Measurements from ENCODE around the gene KCNQ2.

Gene KCNQ2

DNA sequence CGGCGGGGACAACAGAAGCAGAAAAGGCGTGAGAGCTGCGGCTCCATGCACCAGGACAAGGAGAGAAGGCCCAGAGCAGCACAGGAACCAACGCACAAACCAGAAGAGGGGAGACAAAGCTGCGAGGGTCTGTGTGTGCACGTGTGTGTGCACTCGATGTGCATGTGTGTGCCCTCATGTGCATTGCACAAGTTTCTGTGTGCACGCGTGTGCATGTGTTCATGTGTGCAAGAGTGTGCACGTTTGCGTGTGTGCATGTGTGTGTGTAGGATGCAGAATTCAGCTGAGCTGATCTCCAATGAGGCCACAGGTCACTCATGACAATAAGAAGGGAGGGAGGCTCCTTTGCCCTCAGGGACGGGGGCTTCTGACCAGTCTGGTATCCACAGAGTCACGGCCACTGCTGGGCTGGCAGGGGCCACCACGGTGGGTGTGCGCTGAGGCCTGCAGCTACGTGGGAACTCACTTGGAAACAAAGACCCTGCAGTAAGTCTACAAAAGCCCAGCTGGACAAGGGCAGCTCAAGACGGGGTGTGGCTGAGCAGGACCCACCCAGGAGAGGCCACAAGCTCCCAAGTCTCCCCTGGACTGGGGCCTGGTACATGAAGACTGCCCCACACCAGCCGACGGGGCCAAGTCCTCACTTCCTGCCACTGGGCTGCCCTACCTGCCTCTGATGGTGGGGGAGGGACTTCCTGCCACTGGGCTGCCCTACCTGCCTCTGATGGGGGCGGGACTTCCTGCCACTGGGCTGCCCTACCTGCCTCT, 63.2 kb downstream of the KCNQ2 start:
- Mint-ChIP-seq H3K27me3 (ENCODE audit: low read depth) (peaks cover 5% of the 10 kb centered on the region), H3K9me3 (no peaks in the 10 kb centered on the region), H3K4me3 (no peak overlapping the region), H3K36me3 (ENCODE audit: low read depth) (no peaks in the 10 kb centered on the region), H3K27ac (peak overlapping the region in 1 of 3 experiments; percentile 20), H3K4me1 (peaks cover 15% of the 10 kb centered on the region)
- TF ChIP-seq CTCF (IDR thresholded peaks at IDR 0.05; ENCODE audit: unreplicated experiment in 3 of 3): no peak

DNA sequence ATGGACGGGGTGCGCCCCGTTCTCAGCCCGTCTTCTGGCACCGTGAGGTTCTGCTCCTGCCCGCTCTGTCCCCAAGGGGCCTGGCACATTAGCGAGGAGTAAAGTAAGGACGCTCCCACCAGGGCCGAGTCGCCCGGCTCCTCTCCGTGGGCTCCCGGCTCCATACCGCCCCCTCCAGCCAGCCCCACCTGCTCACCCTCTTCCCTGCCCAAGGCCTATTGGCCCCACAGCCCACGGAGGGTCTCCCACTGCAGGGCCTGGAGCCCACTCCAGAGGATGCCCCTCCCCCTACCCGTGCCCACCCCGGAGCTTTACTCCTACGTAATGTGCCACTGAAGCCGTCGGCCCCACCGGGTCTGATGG, 63.8 kb downstream of the KCNQ2 start:
- Mint-ChIP-seq H3K4me1 (peaks cover 15% of the 10 kb centered on the region), H3K9me3 (no peaks in the 10 kb centered on the region), H3K27me3 (ENCODE audit: low read depth) (peaks cover 5% of the 10 kb centered on the region), H3K27ac (no peak overlapping the region), H3K4me3 (no peak overlapping the region), H3K36me3 (ENCODE audit: low read depth) (no peaks in the 10 kb centered on the region)
- TF ChIP-seq CTCF (IDR thresholded peaks at IDR 0.05; ENCODE audit: unreplicated experiment in 3 of 3): no peak

- Mint-ChIP-seq H3K36me3 (ENCODE audit: low read depth) (no peaks in the 10 kb centered on the region), H3K27me3 (ENCODE audit: low read depth) (peaks cover 5% of the 10 kb centered on the region), H3K4me3 (no peak overlapping the region), H3K4me1 (peaks cover 14% of the 10 kb centered on the region), H3K9me3 (no peaks in the 10 kb centered on the region), H3K27ac (no peak overlapping the region)
- TF ChIP-seq CTCF (IDR thresholded peaks at IDR 0.05; ENCODE audit: unreplicated experiment in 3 of 3): no peak
Measured at GRCh38 chr20:63407928-63408683, 64.3 kb downstream of the KCNQ2 start.

GRCh38 chr20:63406617-63407245, 65.7 kb downstream of the KCNQ2 start:
- TF ChIP-seq CTCF (IDR thresholded peaks at IDR 0.05; ENCODE audit: unreplicated experiment in 3 of 3): no peak
- Mint-ChIP-seq H3K4me1 (peaks cover 3% of the 10 kb centered on the region), H3K27me3 (ENCODE audit: low read depth) (peaks cover 10% of the 10 kb centered on the region), H3K36me3 (ENCODE audit: low read depth) (no peaks in the 10 kb centered on the region), H3K9me3 (no peaks in the 10 kb centered on the region), H3K27ac (no peak overlapping the region), H3K4me3 (no peak overlapping the region)

- no peaks in the 10 kb centered on the region for H3K4me1 Mint-ChIP-seq
- H3K9me3 Mint-ChIP-seq: no peaks in the 10 kb centered on the region
- no peak for TF ChIP-seq CTCF (IDR thresholded peaks at IDR 0.05; ENCODE audit: unreplicated experiment in 3 of 3)
- H3K27me3 Mint-ChIP-seq (ENCODE audit: low read depth): peaks cover 15% of the 10 kb centered on the region
- H3K4me3 Mint-ChIP-seq: no peak overlapping the region
- H3K36me3 Mint-ChIP-seq (ENCODE audit: low read depth): no peaks in the 10 kb centered on the region
- H3K27ac Mint-ChIP-seq: no peak overlapping the region
Measured at GRCh38 chr20:63406011-63406410, 66.4 kb downstream of the KCNQ2 start.

Data from nephron (organoid).